Mesodermal cell (in vitro differentiated cells): ENCODE measurements around the gene NBR1.
A peak's percentile ranks its signal among the peaks of the same experiment; 100 is the strongest.
"Not testable (repeated sequence)": the region's sequence is repeated elsewhere in the genome, so short reads cannot be mapped to it uniquely, and the experiment has no call there.

ENCODE experiments used
- H3K27ac ChIP-seq: 2 replicates; pipeline ENCODE4 v1.7.0; 2013; ENCODE audit warnings: mild to moderate bottlenecking, low read depth, low read length, moderate library complexity; ENCODE audit not compliant: severe bottlenecking
- H3K36me3 ChIP-seq: 2 replicates; pipeline ENCODE4 v1.7.1; 2013; ENCODE audit warnings: mild to moderate bottlenecking, low read length, moderate library complexity; ENCODE audit not compliant: control insufficient read depth, insufficient read depth
- H3K4me1 ChIP-seq: one replicate; pipeline ENCODE4 v1.7.1; 2013; ENCODE audit warnings: mild to moderate bottlenecking, low read length; ENCODE audit not compliant: insufficient read depth, control insufficient read depth, poor library complexity, severe bottlenecking
- H3K4me3 ChIP-seq: 2 replicates; pipeline ENCODE4 v1.7.0; 2013; ENCODE audit warnings: low read length, control low read depth, mild to moderate bottlenecking; ENCODE audit not compliant: insufficient read depth, poor library complexity, severe bottlenecking; ENCODE audit errors: extremely low read depth
- H3K9me3 ChIP-seq: 2 replicates; pipeline ENCODE4 v1.7.1; 2013; ENCODE audit warnings: mild to moderate bottlenecking, low read length, moderate library complexity; ENCODE audit not compliant: control insufficient read depth
- WGBS, 2 experiments: methylation state at CpG; one replicate each; pipeline ENCODE4 v1.1.5; 2013; ENCODE audit warnings: missing lambda C conversion rate in 2 of 2; ENCODE audit not compliant: insufficient coverage in 2 of 2; 5-methylcytosine and 5-hydroxymethylcytosine counted together

NBR1 gene

GRCh38 chr17:43186656-43187055 is 15.6 kb downstream of the NBR1 start:
- H3K36me3 ChIP-seq: peaks cover 50% of the 10 kb centered on the region
- WGBS, 2 experiments: 88 to 96% methylated on average over 2 of the region's 5 CpGs
- not testable (repeated sequence) for H3K4me3 ChIP-seq, H3K4me1 ChIP-seq, H3K9me3 ChIP-seq, H3K27ac ChIP-seq

- no peaks in the 10 kb centered on the region for H3K9me3 ChIP-seq
- 96 to 98% methylated on average over 5 of the region's 5 CpGs for WGBS, 2 experiments
- peaks cover 92% of the 10 kb centered on the region for H3K36me3 ChIP-seq
- no peak overlapping the region for H3K4me3 ChIP-seq
- no peak overlapping the region for H3K27ac ChIP-seq
- H3K4me1 ChIP-seq: no peaks in the 10 kb centered on the region
Measured at GRCh38 chr17:43193251-43193650, 22.2 kb downstream of the NBR1 start.

- H3K36me3 ChIP-seq: peaks cover 97% of the 10 kb centered on the region
- WGBS, 2 experiments: 89 to 95% methylated on average over 2 of the region's 2 CpGs
- no peaks in the 10 kb centered on the region for H3K9me3 ChIP-seq
- H3K4me1 ChIP-seq: peaks cover 6% of the 10 kb centered on the region
- H3K27ac ChIP-seq: no peak overlapping the region
- no peak overlapping the region for H3K4me3 ChIP-seq
Measured at GRCh38 chr17:43199633-43200032, 28.6 kb downstream of the NBR1 start.

- Histone ChIP-seq H3K9me3 (no peaks in the 10 kb centered on the region), H3K36me3 (peaks cover 95% of the 10 kb centered on the region), H3K4me3 (no peak overlapping the region), H3K4me1 (peaks cover 6% of the 10 kb centered on the region), H3K27ac (no peak overlapping the region)
- WGBS, 2 experiments: 91 to 93% methylated on average over 4 of the region's 4 CpGs
Measured at GRCh38 chr17:43200127-43200526, 29.1 kb downstream of the NBR1 start.

GRCh38 chr17:43203013-43203412 is 32.0 kb downstream of the NBR1 start:
- 94 to 100% methylated on average over 2 of the region's 3 CpGs for WGBS, 2 experiments
- not testable (repeated sequence) for H3K4me1 ChIP-seq

GRCh38 chr17:43210576-43210975 is 39.6 kb downstream of the NBR1 start:
- no peak overlapping the region for H3K27ac ChIP-seq
- peaks cover 36% of the 10 kb centered on the region for H3K36me3 ChIP-seq
- WGBS, 2 experiments: 91 to 100% methylated on average over 1 of the region's 3 CpGs
- no peaks in the 10 kb centered on the region for H3K9me3 ChIP-seq
- no peak overlapping the region for H3K4me3 ChIP-seq
- peaks cover 12% of the 10 kb centered on the region for H3K4me1 ChIP-seq

More at GRCh38 chr17:43203013-43203412, 32.0 kb downstream of the NBR1 start:
- H3K36me3 ChIP-seq: peaks cover 76% of the 10 kb centered on the region
- H3K9me3 ChIP-seq, H3K4me3 ChIP-seq, H3K27ac ChIP-seq: not testable (repeated sequence)

- 100% methylated on average over 1 to 2 of the region's 2 CpGs for WGBS, 2 experiments
- H3K36me3 ChIP-seq: peaks cover 42% of the 10 kb centered on the region
- H3K4me1 ChIP-seq: peaks cover 12% of the 10 kb centered on the region
- peak overlapping the region; percentile 62 for H3K4me3 ChIP-seq
- peak overlapping the region; percentile 81 for H3K27ac ChIP-seq
- H3K9me3 ChIP-seq: no peaks in the 10 kb centered on the region
Measured at GRCh38 chr17:43211123-43211479, 40.1 kb downstream of the NBR1 start.

GRCh38 chr17:43211480-43212402 is 40.7 kb downstream of the NBR1 start, which contains the start of gene TMEM106A:
Gene TMEM106A (plus strand): TSS chr17:43211875. CDS start chr17:43213042, 1,167 bp downstream.
- WGBS, 2 experiments: 3 to 5% methylated on average over 26 to 33 of the region's 54 CpGs
- Histone ChIP-seq H3K27ac (peak within 1 kb of the TSS; percentile 81), H3K36me3 (peaks cover 43% of the 10 kb centered on the region), H3K4me3 (peak within 1 kb of the TSS; percentile 62), H3K4me1 (peaks cover 12% of the 10 kb centered on the region), H3K9me3 (no peaks in the 10 kb centered on the region)

GRCh38 chr17:43212641-43213490 is 41.9 kb downstream of the NBR1 start:
- WGBS, 2 experiments: 91 to 95% methylated on average over 5 to 6 of the region's 7 CpGs
- Histone ChIP-seq H3K4me3 (peak overlapping the region; percentile 62), H3K4me1 (peaks cover 12% of the 10 kb centered on the region), H3K27ac (peak overlapping the region; percentile 45), H3K36me3 (peaks cover 44% of the 10 kb centered on the region), H3K9me3 (no peaks in the 10 kb centered on the region)

GRCh38 chr17:43213545-43213944 is 42.5 kb downstream of the NBR1 start:
- Histone ChIP-seq H3K4me1 (peaks cover 12% of the 10 kb centered on the region), H3K27ac (no peak overlapping the region), H3K4me3 (no peak overlapping the region), H3K9me3 (no peaks in the 10 kb centered on the region), H3K36me3 (peaks cover 43% of the 10 kb centered on the region)
- WGBS, 2 experiments: 100% methylated on average over 1 of the region's 2 CpGs
